ENCODE measurements around the gene FNIP2. TPM values are rescaled to one million over a fixed set of nuclear protein-coding genes. Genes with fewer than 3 reads are reported as not detected.

The FNIP2 gene
- total and polyA plus RNA-seq, 9 of the 15 experiments (the other 6 are each of a cell fraction or from before 2014, with no cell fraction given), result 1.7 to 15.5 (median 8.3) TPM

- no peak for TF ChIP-seq ZBTB11 (CRISPR knock-in tag; IDR thresholded peaks at IDR 0.05)
- TF ChIP-seq EP400 (IDR thresholded peaks at IDR 0.05), result no peak
- no peak for TF ChIP-seq ETV5 (CRISPR knock-in tag; IDR thresholded peaks at IDR 0.05; ENCODE audit: low read depth)
- 0 out of 2 replicates have a peak, but pooled peaks have one; percentile 27 for TF ChIP-seq CHAMP1 (IDR thresholded peaks at IDR 0.05)
- no peak for TF ChIP-seq YY1 (IDR thresholded peaks at IDR 0.05; ENCODE audit: borderline replicate concordance in 1 of 3, control insufficient read depth in 1 of 3, extremely low read depth in 1 of 3, insufficient read depth in 3 of 3, insufficient read length in 1 of 3, insufficient replicate concordance in 2 of 3, low read depth in 1 of 3, low read length in 2 of 3)
- no peak for TF ChIP-seq ZNF584 (CRISPR knock-in tag; IDR thresholded peaks at IDR 0.05; ENCODE audit: low read depth)
- TF ChIP-seq CBFA2T3 (IDR thresholded peaks at IDR 0.05), result 0 out of 2 replicates have a peak, but pooled peaks have one; percentile 35
- TF ChIP-seq BDP1 (IDR thresholded peaks at IDR 0.05; ENCODE audit: insufficient read depth, insufficient read length), result no peak
- no peak for TF ChIP-seq ZNF830 (CRISPR knock-in tag; IDR thresholded peaks at IDR 0.05)
- no peak for TF ChIP-seq REST (IDR thresholded peaks at IDR 0.05; ENCODE audit: borderline replicate concordance)
- TF ChIP-seq REST (CRISPR knock-in tag; IDR thresholded peaks at IDR 0.05; ENCODE audit: low read depth), result no peak
- TF ChIP-seq ARHGAP35 (IDR thresholded peaks at IDR 0.05; ENCODE audit: partially characterized antibody), result no peak
- TF ChIP-seq NFE2L1 (tag; IDR thresholded peaks at IDR 0.05; ENCODE audit: borderline replicate concordance, low read depth), result no peak
Observed at GRCh38 chr4:158807691-158808090, 38.9 kb downstream of the FNIP2 start (continued).

All from K562 (cell line).